GM21390 (cell line): ENCODE data around the gene MYO10.
A peak's percentile ranks its signal among the peaks of the same experiment; 100 is the strongest.
"Not testable (repeated sequence)": the region's sequence is repeated elsewhere in the genome, so short reads cannot be mapped to it uniquely, and the experiment has no call there.

ENCODE experiments used
- ATAC-seq: cut with Tn5 transposase; IDR thresholded peaks from one replicate; pipeline ENCODE4 v1.9.1; 2021; ENCODE audit not compliant: unreplicated experiment

Gene MYO10

GRCh38 chr5:16788957-16789356 lies 147.1 kb downstream of the MYO10 start:
- no peak for ATAC-seq

GRCh38 chr5:16787278-16787677 lies 148.8 kb downstream of the MYO10 start:
- no peak for ATAC-seq

GRCh38 chr5:16784843-16785791 lies 151.0 kb downstream of the MYO10 start:
- ATAC-seq, result peak; percentile 93

- ATAC-seq, result no peak
These were observed 152.0 kb downstream of the MYO10 start for GRCh38 chr5:16784088-16784487.

DNA sequence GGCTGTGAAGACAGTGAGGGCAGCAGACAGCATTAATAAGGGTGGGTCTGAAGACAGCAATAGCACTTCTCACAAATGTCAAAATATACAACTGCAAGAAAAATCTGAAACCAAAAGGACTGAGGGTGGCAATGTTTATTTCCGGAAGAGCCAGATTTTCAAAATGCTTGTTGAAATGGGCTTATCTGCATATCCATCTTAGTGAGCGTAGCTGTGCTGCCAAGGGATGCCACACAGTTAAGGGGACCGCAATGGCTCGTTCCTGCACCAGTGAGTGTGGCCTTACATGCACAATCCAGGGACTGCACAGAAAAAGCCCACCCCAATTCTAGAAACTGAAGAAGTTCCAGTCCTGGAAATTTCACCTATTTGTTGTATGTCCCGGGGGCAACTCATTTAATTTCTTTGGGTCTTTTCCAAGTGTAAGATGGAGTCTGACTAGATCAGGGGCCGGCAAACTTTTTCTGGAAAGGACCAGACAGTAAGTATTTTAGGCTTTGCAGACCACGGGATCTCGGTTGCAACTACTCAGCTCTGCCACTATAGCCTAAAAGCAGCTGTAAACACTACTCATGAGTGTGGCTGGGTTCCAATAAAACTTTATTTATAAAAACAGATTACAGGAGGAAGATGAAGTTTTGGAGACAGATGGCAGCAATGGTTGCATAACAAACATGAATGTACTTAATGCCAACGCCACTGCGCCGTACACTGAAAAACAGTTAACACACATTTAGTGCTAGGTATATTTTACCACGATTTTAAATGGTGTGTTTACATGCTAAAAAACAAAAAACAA lies 154.1 kb downstream of the MYO10 start:
- no peak for ATAC-seq

DNA sequence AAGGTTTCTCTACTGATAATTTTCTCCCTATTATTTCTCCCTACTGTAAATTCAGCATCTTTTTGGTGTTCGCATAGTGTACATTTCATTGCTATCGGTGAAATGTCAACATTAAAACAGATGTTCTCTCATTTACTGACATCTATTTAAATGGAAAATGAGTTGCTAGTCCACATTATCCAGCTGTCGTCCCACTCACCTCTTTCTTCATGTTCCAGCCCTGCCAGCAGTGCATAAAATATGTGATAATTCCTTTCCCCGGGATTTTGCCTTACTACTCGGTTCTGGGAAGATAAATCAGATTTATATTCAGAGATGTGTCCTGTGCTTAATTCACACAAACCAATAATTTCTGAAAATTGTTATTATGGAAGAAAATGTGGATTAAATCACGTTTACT lies 155.8 kb downstream of the MYO10 start:
- ATAC-seq, result no peak

DNA sequence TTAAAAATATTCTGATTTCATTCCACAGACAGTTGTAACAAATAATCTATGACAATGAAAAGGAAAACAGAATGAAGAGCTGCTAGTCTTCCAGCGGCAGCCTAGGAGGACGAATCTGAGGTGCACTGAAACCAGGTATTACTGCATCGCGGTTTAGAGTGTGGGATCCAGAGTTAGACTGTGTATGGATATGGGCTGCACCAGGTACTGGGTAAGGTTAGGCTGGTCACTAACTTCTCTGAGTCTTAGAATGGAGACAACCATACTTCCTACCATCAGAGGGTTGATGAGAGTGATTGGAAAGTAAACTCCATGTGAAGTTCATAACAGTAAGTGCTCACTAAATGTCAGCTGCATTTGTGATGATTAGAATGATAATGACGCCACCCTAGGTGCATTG lies 158.7 kb downstream of the MYO10 start:
- no peak for ATAC-seq

- ATAC-seq, result no peak
These were observed 159.4 kb downstream of the MYO10 start for GRCh38 chr5:16776611-16777251.

- ATAC-seq, result no peak
These were observed 161.3 kb downstream of the MYO10 start for GRCh38 chr5:16774806-16775205.

DNA sequence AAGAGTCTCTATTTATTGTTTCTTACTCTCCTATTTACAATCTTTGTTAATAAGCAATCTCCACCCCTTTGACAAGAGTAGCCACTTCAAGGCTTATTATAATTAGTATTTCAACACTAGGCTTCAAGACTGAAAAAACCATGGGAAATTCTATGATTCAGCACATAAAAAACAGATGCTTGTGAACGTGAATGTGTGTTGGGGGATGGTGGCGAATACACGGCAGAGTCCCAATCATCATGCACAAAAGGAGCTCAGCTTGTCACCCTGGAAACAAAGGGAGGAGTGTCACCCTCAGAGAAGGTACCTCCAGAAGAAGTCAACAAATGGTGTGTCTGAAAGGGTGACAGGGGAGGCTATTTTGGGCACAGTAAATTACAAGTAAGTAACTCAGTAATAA lies 162.1 kb downstream of the MYO10 start:
- ATAC-seq, result no peak

DNA sequence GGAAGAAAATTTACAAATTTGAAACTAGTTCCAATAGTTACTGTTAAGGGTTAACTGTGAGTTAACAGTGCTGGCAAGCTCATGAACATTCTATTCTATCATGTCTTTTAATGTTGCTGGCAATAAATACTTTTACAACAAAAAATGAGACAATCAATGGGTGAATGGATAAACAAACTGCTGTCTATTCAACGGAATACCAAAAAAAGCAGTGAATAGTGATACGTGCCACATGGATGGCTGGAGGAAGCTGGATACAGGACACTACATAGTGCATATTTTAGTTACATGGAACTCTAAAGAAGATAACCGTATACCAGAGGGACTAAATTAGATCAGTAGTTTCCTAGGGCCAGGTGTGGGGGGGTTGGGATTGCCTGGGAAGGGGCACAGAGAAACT lies 163.5 kb downstream of the MYO10 start:
- no peak for ATAC-seq

GRCh38 chr5:16768184-16768583 lies 167.9 kb downstream of the MYO10 start:
- ATAC-seq, result no peak

DNA sequence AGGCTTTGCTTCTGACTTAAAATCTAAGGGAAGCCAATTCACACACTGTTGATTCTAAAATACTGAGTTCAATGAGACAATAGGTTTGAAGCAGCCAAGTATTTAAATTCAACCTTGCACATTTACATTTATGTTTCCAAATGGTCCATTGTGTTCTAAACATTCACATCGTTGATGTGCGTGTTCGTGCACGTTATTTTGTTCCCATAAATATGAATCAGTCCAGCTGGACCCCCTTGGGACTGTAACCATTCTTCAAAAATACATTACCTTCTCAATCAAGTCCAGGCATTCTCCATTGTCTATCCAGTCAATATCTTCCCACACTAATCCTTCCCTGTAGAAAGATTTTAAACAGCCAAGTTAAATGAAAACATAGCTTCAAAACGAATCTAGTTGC lies 172.9 kb downstream of the MYO10 start:
- no peak for ATAC-seq

- ATAC-seq, result peak; percentile 95
These were observed 176.8 kb downstream of the MYO10 start for GRCh38 chr5:16759147-16759773.

DNA sequence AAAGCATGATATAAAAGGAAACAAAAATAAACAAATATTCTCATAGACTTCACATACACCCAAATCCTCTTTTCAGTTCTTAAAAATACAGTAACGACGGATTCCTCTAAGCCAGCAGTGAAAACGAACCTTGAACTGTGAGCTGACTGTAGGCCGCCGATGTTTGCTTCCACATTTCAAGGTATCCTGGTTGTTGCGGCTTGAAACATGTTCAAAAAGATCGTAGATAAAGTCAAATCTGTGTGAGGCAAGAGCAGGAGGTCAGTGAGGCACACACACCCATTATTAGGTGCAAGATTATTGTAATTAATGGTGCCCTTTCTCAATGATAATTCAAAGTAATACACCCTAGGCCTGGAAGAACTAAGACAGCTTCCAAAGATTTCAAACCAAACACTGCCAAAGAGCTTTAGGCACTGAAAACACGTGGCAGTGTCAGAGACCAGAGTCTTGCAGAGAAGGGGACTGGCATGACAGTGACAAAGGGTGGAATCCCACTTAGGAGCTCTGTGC lies 178.0 kb downstream of the MYO10 start:
- ATAC-seq, result no peak

DNA sequence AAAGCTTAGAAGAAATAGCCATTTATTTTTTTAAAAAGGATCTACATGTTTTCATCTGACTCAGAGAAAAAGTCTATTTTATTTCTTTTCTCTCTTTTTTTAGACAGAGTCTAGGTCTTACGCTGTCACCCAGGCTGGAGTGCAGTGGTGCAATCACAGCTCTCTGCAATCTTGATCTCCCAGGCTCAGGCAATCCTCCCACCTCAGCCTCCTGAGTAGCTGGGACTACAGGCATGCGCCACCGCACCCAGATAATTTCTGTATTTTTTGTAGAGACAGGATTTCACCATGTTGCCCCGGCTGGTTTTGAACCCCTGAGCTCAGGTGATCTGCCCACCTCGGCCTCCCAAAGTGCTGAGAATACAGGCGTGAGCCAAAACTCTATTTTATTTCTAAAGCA lies 178.5 kb downstream of the MYO10 start:
- not testable (repeated sequence) for ATAC-seq

DNA sequence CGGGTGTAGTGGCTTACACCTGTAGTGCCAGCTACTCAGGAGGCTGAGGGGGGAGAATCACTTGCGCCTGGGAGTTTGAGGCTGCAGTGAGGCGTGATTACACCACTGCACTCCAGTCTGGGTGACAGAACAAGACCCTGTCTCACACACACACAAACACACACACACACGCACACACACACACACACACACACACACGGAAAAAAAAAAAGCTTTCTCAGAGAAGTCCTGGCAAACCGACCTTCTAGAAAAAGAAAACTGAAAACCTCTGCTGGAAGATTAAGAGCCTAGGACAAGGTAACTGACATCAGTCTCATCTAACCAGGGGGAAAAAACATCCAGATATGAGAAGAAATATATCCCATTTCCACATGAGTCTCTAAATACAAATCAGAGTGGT lies 178.9 kb downstream of the MYO10 start:
- no peak for ATAC-seq

DNA sequence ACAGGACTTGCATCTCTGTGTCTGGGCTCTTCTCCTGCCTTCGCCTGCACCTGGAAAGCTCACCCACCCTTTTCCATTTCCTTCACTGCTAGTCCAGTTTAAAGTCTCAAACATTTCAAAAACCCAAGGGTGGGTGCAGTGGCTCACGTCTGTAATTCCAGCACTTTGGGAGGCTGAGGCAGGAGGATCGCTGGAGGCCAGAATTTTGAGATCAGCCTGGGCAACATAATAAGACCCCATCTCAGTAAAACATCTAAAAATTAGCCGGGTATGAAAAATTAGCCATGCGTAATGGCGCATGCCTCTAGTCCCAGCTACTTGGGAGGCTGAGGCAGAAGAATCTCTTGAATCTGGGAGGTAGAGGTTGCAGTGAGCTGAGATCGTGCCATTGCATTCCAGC lies 179.4 kb downstream of the MYO10 start:
- no peak for ATAC-seq

- no peak for ATAC-seq
These were observed 180.4 kb downstream of the MYO10 start for GRCh38 chr5:16755641-16756040.

GRCh38 chr5:16754601-16755000 lies 181.5 kb downstream of the MYO10 start:
- ATAC-seq, result no peak

- no peak for ATAC-seq
These were observed 182.0 kb downstream of the MYO10 start for GRCh38 chr5:16754086-16754485.
